Mucosa of descending colon (tissue), 3 donors: ENCODE data around the gene SMIM23. TPM values are rescaled to one million over a fixed set of nuclear protein-coding genes. Genes with fewer than 3 reads are reported as not detected.

Source experiments
- ATAC-seq: fragments of 200-7000 bp; cut with Tn5 transposase; one replicate; pipeline ENCODE4 v1.9.1; 2020; ENCODE audit warnings: mild to moderate bottlenecking, moderate library complexity
- DNase-seq, 3 donors: peaks; one replicate each; pipeline ENCODE4 v3.0.0-alpha.2; 2020
- H3K36me3 ChIP-seq: fragments of 200-600 bp; one replicate; pipeline ENCODE4 v1.8.0; 2021; ENCODE audit warnings: low read depth, mild to moderate bottlenecking
- H3K4me1 ChIP-seq: fragments of 200-600 bp; one replicate; pipeline ENCODE4 v1.8.0; 2021; ENCODE audit warnings: low read depth, mild to moderate bottlenecking
- H3K4me3 ChIP-seq: fragments of 200-600 bp; one replicate; pipeline ENCODE4 v1.8.0; 2021; ENCODE audit warnings: mild to moderate bottlenecking
- H3K9me3 ChIP-seq: fragments of 200-600 bp; one replicate; pipeline ENCODE4 v1.8.0; 2021; ENCODE audit warnings: mild to moderate bottlenecking
- CTCF ChIP-seq: fragments of 200-600 bp; IDR thresholded peaks from one replicate; pipeline ENCODE4 v1.8.0; 2022; ENCODE audit warnings: antibody characterized with exemption, mild to moderate bottlenecking
- intact Hi-C, 2 donors: fragments of 100-400 bp; cut with DNase I in 1 of 2; cut with micrococcal nuclease in 1 of 2; formaldehyde crosslinking; loops; one replicate each; pipeline versions ENCODE4 v1.11.0 to v1.11.1; 2022; cut with DNase I, micrococcal nuclease
- total RNA-seq, 3 donors: library from RNA; stranded (reverse); fragmentation: NEBNext Ultra II Directional in 2 of 3; extraction: Animal tissue kit (Norgen Biotek cat#: 25700) in 2 of 3; gene quantifications; one replicate each; pipeline versions ENCODE4 v1.2.1 to v1.2.4, GENCODE V29; 2021 to 2023
- donor health status: DM: no; HTN: no; CAD: no; lungs with moderate emphysema.
- donor health status: DM: no; HTN: no; CAD: no.
- donor health status: DM: no; HTN: yes; CAD: no.

SMIM23 gene
- total RNA-seq, 3 donors from 2014 or later, result not detected

- no peak for ATAC-seq
- peaks cover 3% of the 10 kb centered on the region for H3K4me1 ChIP-seq
- no peak overlapping the region for H3K4me3 ChIP-seq
- DNase-seq, result no peak
- H3K36me3 ChIP-seq, result no peaks in the 10 kb centered on the region
- H3K9me3 ChIP-seq, result no peaks in the 10 kb centered on the region
- TF ChIP-seq CTCF, result no peak
- intact Hi-C loops, result no loop called here
Observed at GRCh38 chr5:171832775-171833174, 47.2 kb downstream of the SMIM23 start.

GRCh38 chr5:171834461-171834860, 48.8 kb downstream of the SMIM23 start:
- peaks cover 3% of the 10 kb centered on the region for H3K4me1 ChIP-seq
- H3K36me3 ChIP-seq, result no peaks in the 10 kb centered on the region
- no peak for DNase-seq
- H3K4me3 ChIP-seq, result no peak overlapping the region
- H3K9me3 ChIP-seq, result no peaks in the 10 kb centered on the region
- no peak for ATAC-seq
- intact Hi-C loops, result no loop called here
- no peak for TF ChIP-seq CTCF

- H3K4me3 ChIP-seq, result no peak overlapping the region
- intact Hi-C loops, result no loop called here
- TF ChIP-seq CTCF, result no peak
- no peaks in the 10 kb centered on the region for H3K9me3 ChIP-seq
- ATAC-seq (no peak), DNase-seq (no peak)
- peaks cover 3% of the 10 kb centered on the region for H3K4me1 ChIP-seq
- H3K36me3 ChIP-seq, result no peaks in the 10 kb centered on the region
Observed at GRCh38 chr5:171835066-171835465, 49.4 kb downstream of the SMIM23 start.

- intact Hi-C loops, result no loop called here
- no peak for ATAC-seq
- TF ChIP-seq CTCF, result no peak
Observed at GRCh38 chr5:171837522-171837921, 51.9 kb downstream of the SMIM23 start.

GRCh38 chr5:171838066-171838465, 52.4 kb downstream of the SMIM23 start:
- ATAC-seq, result no peak
- no peaks in the 10 kb centered on the region for H3K9me3 ChIP-seq
- no peak for TF ChIP-seq CTCF
- no peak for DNase-seq
- intact Hi-C loops, result no loop called here
- H3K4me3 ChIP-seq, result no peak overlapping the region
- no peaks in the 10 kb centered on the region for H3K36me3 ChIP-seq
- H3K4me1 ChIP-seq, result no peaks in the 10 kb centered on the region

More at GRCh38 chr5:171837522-171837921, 51.9 kb downstream of the SMIM23 start:
- H3K4me1 ChIP-seq, result no peaks in the 10 kb centered on the region
- DNase-seq, result no peak
- no peaks in the 10 kb centered on the region for H3K36me3 ChIP-seq
- no peaks in the 10 kb centered on the region for H3K9me3 ChIP-seq
- no peak overlapping the region for H3K4me3 ChIP-seq

GRCh38 chr5:171839112-171839511, 53.5 kb downstream of the SMIM23 start:
- intact Hi-C loops, result no loop called here
- Histone ChIP-seq H3K9me3 (no peaks in the 10 kb centered on the region), H3K36me3 (no peaks in the 10 kb centered on the region), H3K4me3 (no peak overlapping the region), H3K4me1 (no peaks in the 10 kb centered on the region)
- ATAC-seq (no peak), DNase-seq (no peak)
- no peak for TF ChIP-seq CTCF
